GM23248 (cell line): ENCODE results near the gene PI4KB.

Experiments used
- EZH2 ChIP-seq: fragments of 200-600 bp; sonication (generic); IDR thresholded peaks from 2 replicates; pipeline ENCODE4 v1.6.1; 2018; ENCODE audit warnings: antibody characterized with exemption, mild to moderate bottlenecking; ENCODE audit not compliant: insufficient read depth, poor library complexity, severe bottlenecking
- EZH2phosphoT487 ChIP-seq: fragments of 200-600 bp; sonication (generic); IDR thresholded peaks from 2 replicates; pipeline ENCODE4 v1.6.1; 2018; ENCODE audit warnings: antibody characterized with exemption, moderate library complexity, mild to moderate bottlenecking, low read depth; ENCODE audit not compliant: insufficient read depth

- no peak for TF ChIP-seq EZH2
- TF ChIP-seq EZH2phosphoT487, result no peak
Measured at GRCh38 chr1:151287767-151288500, 39.3 kb downstream of the PI4KB start.
